ENCODE data around the gene SMARCC2. TPM values are rescaled to one million over a fixed set of nuclear protein-coding genes. Genes with fewer than 3 reads are reported as not detected.

SMARCC2 gene
- total and polyA plus RNA-seq, 2 of the 13 experiments (the other 11 are each of a cell fraction or from before 2014, with no cell fraction given) = 21.3 to 24.1 TPM

DNA sequence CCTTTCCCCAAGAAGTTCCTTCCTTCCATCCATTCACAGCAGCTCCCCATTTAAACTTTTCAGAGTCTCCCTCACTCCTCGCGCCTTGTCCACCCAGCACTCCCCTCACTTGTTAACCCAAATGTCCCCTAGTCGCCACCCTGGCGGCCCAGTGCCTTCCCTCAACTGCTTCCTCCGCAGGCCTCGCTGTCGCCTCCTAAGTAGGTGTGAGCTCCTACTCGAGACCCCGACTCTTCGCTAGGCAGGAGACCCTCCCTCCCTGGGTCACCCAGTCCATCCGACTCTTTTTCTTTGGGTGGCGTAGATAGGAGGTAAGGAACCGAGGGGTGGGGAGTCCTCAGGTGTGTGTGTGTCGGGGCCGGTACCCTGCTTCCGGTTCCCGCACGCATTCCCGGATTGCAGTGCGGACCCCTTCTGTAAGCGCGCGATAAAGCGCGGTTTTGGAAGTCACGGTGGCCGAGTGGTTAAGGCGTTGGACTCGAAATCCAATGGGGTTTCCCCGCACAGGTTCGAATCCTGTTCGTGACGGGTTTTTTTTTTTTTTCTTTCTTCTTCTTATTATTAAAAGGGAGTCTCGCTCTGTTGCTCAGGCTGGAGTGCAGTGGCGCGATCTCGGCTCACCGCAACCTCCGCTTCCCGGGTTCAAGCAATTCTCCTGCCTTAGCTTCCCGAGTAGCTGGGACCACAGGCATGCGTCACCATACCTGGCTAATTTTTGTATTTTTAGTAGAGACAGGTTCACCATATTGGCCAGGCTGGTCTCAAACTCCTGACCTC, 823 bp upstream of the SMARCC2 start (continued):
- TF ChIP-seq, protein P1, sequence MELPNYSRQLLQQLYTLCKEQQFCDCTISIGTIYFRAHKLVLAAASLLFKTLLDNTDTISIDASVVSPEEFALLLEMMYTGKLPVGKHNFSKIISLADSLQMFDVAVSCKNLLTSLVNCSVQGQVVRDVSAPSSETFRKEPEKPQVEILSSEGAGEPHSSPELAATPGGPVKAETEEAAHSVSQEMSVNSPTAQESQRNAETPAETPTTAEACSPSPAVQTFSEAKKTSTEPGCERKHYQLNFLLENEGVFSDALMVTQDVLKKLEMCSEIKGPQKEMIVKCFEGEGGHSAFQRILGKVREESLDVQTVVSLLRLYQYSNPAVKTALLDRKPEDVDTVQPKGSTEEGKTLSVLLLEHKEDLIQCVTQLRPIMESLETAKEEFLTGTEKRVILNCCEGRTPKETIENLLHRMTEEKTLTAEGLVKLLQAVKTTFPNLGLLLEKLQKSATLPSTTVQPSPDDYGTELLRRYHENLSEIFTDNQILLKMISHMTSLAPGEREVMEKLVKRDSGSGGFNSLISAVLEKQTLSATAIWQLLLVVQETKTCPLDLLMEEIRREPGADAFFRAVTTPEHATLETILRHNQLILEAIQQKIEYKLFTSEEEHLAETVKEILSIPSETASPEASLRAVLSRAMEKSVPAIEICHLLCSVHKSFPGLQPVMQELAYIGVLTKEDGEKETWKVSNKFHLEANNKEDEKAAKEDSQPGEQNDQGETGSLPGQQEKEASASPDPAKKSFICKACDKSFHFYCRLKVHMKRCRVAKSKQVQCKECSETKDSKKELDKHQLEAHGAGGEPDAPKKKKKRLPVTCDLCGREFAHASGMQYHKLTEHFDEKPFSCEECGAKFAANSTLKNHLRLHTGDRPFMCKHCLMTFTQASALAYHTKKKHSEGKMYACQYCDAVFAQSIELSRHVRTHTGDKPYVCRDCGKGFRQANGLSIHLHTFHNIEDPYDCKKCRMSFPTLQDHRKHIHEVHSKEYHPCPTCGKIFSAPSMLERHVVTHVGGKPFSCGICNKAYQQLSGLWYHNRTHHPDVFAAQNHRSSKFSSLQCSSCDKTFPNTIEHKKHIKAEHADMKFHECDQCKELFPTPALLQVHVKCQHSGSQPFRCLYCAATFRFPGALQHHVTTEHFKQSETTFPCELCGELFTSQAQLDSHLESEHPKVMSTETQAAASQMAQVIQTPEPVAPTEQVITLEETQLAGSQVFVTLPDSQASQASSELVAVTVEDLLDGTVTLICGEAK (IDR thresholded peaks at IDR 0.05) = no peak
- TF ChIP-seq, protein P1 (CRISPR knock-in tag; IDR thresholded peaks at IDR 0.05) = 0 out of 2 replicates have a peak, but pooled peaks have one; percentile 21
- peak; percentile 30; the same call in 1 of the 2 replicates for TF ChIP-seq ZNF143 (CRISPR knock-in tag; IDR thresholded peaks at IDR 0.05)
- TF ChIP-seq, protein P2, sequence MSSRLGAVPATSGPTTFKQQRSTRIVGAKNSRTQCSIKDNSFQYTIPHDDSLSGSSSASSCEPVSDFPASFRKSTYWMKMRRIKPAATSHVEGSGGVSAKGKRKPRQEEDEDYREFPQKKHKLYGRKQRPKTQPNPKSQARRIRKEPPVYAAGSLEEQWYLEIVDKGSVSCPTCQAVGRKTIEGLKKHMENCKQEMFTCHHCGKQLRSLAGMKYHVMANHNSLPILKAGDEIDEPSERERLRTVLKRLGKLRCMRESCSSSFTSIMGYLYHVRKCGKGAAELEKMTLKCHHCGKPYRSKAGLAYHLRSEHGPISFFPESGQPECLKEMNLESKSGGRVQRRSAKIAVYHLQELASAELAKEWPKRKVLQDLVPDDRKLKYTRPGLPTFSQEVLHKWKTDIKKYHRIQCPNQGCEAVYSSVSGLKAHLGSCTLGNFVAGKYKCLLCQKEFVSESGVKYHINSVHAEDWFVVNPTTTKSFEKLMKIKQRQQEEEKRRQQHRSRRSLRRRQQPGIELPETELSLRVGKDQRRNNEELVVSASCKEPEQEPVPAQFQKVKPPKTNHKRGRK (CRISPR knock-in tag; IDR thresholded peaks at IDR 0.05) = 0 out of 2 replicates have a peak, but pooled peaks have one; percentile 24
- TF ChIP-seq, protein P3, sequence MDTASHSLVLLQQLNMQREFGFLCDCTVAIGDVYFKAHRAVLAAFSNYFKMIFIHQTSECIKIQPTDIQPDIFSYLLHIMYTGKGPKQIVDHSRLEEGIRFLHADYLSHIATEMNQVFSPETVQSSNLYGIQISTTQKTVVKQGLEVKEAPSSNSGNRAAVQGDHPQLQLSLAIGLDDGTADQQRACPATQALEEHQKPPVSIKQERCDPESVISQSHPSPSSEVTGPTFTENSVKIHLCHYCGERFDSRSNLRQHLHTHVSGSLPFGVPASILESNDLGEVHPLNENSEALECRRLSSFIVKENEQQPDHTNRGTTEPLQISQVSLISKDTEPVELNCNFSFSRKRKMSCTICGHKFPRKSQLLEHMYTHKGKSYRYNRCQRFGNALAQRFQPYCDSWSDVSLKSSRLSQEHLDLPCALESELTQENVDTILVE (CRISPR knock-in tag; IDR thresholded peaks at IDR 0.05) = peak; percentile 62; the same call in 1 of the 2 replicates
- TF ChIP-seq ZNF788 (CRISPR knock-in tag; IDR thresholded peaks at IDR 0.05; ENCODE audit: borderline replicate concordance) = peak; percentile 57; the same call in 1 of the 2 replicates
- no peak for TF ChIP-seq ZNF138 (CRISPR knock-in tag; IDR thresholded peaks at IDR 0.05; ENCODE audit: low read depth)
- TF ChIP-seq, protein P4, sequence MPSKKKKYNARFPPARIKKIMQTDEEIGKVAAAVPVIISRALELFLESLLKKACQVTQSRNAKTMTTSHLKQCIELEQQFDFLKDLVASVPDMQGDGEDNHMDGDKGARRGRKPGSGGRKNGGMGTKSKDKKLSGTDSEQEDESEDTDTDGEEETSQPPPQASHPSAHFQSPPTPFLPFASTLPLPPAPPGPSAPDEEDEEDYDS (CRISPR knock-in tag; IDR thresholded peaks at IDR 0.05) = peak; percentile 55
- TF ChIP-seq ARNT2 (CRISPR knock-in tag; IDR thresholded peaks at IDR 0.05; ENCODE audit: low read depth) = peak; percentile 42; the same call in 1 of the 2 replicates
- peak; percentile 47; the same call in 1 of the 2 replicates for TF ChIP-seq NCOA2 (CRISPR knock-in tag; IDR thresholded peaks at IDR 0.05)
- TF ChIP-seq ZNF615 (CRISPR knock-in tag; IDR thresholded peaks at IDR 0.05; ENCODE audit: borderline replicate concordance) = no peak
- TF ChIP-seq, protein P5, sequence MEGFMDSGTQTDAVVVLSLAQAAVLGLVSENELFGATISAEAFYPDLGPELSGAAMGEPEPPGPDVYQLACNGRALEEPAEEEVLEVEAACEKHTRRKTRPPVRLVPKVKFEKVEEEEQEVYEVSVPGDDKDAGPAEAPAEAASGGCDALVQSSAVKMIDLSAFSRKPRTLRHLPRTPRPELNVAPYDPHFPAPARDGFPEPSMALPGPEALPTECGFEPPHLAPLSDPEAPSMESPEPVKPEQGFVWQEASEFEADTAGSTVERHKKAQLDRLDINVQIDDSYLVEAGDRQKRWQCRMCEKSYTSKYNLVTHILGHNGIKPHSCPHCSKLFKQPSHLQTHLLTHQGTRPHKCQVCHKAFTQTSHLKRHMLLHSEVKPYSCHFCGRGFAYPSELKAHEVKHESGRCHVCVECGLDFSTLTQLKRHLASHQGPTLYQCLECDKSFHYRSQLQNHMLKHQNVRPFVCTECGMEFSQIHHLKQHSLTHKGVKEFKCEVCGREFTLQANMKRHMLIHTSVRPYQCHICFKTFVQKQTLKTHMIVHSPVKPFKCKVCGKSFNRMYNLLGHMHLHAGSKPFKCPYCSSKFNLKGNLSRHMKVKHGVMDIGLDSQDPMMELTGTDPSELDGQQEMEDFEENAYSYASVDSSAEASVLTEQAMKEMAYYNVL (CRISPR knock-in tag; IDR thresholded peaks at IDR 0.05; ENCODE audit: borderline replicate concordance) = no peak; the same call in 1 of the 2 replicates
- peak; percentile 56 for TF ChIP-seq YY1 (IDR thresholded peaks at IDR 0.05; ENCODE audit: insufficient read depth, insufficient replicate concordance, low read depth, low read length)
